GM06990 (cell line): ENCODE measurements around the gene KDM3B.
A peak's percentile ranks its signal among the peaks of the same experiment; 100 is the strongest.

Source experiments
- DNase-seq: peaks from one replicate; pipeline ENCODE4 v3.0.0-alpha.2; 2011; ENCODE audit not compliant: insufficient read length; ENCODE audit errors: extremely low read depth
- H3K27me3 ChIP-seq: replicated peaks from 2 replicates; pipeline ENCODE4 v1.6.0; 2011; ENCODE audit warnings: low read length; ENCODE audit not compliant: control insufficient read depth, insufficient read depth
- H3K36me3 ChIP-seq: 2 replicates; pipeline ENCODE4 v1.5.1; 2011; ENCODE audit warnings: low read length; ENCODE audit not compliant: control insufficient read depth, insufficient read depth
- H3K4me3 ChIP-seq: replicated peaks from 2 replicates; pipeline ENCODE4 v1.5.1; 2011; ENCODE audit warnings: low read depth, mild to moderate bottlenecking, control low read depth, low read length
- TF ChIP-seq, protein P1 (sequence below): IDR thresholded peaks from 2 replicates; pipeline ENCODE4 v1.5.1; 2011; ENCODE audit warnings: low read length, control low read depth, mild to moderate bottlenecking, inconsistent platforms; ENCODE audit not compliant: insufficient read depth, poor library complexity, severe bottlenecking

Gene KDM3B

DNA sequence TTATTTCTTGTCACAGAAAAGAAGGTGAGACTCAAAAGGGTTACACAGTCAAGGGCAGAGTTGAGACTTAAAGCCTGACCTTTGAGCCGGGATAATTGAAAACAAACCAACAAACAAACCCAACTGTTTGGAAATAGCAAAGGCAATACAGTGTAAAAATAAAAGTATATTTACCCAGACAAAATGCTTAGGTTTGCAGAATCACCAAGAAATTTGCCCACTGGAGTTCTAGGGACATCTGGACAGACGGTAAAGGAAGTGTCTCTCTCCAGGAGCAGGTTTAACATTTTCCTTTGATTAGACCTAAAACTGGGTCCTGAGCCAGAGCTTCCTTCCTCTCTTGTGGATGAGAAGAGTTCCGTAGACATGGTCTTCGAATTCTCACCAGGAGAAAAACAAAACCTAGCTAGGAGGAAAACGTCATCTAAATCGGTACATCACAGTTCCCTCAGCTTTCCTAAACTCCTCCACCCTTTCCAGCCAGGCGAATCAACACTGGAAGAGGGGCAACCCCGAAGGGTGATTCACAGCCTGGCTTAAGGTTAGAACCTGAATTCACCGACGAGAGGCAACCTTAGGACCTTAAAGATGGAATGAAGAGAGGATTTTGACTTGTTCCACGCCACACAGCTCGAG lies 21.6 kb upstream of the KDM3B start:
- no peak for DNase-seq
- Histone ChIP-seq H3K27me3 (no peaks in the 10 kb centered on the region), H3K4me3 (peak overlapping the region; percentile 88), H3K36me3 (no peaks in the 10 kb centered on the region; the same call in 1 of the 2 replicates)
- TF ChIP-seq, protein P1, sequence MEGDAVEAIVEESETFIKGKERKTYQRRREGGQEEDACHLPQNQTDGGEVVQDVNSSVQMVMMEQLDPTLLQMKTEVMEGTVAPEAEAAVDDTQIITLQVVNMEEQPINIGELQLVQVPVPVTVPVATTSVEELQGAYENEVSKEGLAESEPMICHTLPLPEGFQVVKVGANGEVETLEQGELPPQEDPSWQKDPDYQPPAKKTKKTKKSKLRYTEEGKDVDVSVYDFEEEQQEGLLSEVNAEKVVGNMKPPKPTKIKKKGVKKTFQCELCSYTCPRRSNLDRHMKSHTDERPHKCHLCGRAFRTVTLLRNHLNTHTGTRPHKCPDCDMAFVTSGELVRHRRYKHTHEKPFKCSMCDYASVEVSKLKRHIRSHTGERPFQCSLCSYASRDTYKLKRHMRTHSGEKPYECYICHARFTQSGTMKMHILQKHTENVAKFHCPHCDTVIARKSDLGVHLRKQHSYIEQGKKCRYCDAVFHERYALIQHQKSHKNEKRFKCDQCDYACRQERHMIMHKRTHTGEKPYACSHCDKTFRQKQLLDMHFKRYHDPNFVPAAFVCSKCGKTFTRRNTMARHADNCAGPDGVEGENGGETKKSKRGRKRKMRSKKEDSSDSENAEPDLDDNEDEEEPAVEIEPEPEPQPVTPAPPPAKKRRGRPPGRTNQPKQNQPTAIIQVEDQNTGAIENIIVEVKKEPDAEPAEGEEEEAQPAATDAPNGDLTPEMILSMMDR, result no peak

DNA sequence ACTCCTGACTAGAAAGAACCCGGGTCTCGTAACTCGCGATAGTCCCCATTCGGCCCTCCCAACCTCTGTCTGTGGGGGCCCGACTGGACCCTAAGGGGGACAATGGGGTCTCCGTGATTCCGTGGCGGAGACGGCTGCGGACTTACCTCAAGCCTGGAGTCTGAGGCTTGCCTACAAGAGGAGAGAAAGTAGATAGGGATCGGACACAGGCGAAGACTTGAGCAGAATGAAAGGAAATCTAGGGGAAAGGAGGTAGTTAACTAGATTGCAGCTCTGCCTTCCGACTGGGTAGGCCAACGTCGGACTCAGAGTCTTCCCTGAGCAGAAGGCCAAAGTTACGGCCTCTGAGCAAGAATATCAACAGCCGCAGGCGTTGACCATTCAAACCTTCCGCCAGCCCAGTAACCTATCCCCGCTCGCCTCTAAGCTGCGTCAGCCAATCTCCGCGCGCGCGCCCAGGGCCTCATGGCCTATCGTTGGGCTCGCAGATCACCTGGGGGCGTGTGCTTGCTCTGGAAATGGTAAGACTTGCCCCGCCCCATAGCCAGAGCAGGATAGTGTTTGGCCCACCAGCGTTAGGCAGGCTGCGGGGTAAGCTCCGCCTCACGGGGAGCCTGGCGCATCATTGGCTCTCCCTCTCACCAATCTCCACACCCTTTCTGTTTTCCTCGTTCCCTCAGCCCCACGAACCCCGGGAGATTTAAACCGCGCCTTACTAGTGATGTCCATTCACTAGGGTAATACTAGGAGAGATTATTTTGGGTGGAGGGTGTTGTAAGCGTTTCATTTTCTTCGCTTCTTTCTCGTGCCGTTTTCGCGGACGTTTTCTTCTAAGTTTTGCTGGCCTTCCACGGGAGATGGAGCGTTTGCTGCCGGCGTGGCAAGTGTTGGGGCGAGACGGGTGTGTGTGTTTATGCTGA lies 20.8 kb upstream of the KDM3B start, which contains the start of gene CDC25C:
TSS of gene CDC25C (minus strand) at position 356 of the 920 bp plus-strand sequence. CDS start 624 bp downstream, outside the sequence.
- TF ChIP-seq, protein P1, result no peak
- H3K27me3 ChIP-seq, result no peaks in the 10 kb centered on the region

DNA sequence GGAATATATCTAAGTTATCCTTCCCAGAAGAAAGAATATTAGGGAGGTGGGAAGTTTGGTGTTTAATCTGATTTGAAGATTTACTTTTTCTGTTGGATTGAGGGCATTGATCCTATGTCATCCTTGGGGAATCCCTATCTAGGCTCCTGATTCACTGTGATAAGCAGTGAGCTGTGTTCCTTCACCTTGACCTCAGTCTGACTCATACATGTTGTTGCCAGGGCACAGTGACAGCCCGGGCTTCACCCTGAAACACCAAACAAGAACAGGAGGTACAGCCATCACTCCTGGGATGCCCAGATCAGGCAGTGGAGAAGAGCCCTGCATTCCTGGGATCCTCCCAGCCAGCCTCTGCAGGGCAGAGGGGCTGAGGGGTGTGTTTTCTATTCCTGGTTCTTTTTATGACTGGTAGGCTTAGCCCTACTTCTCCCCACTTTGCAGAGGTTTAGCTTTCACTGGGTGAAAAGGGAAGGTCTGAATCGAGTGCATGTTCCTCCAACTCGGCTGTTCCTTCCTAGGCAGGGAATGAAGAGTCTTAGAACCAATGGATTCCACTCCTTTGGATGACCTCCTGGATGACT lies 17.5 kb upstream of the KDM3B start:
- H3K27me3 ChIP-seq, result no peaks in the 10 kb centered on the region
- H3K4me3 ChIP-seq, result no peak overlapping the region
- TF ChIP-seq, protein P1, result no peak
- no peak for DNase-seq
- H3K36me3 ChIP-seq, result no peaks in the 10 kb centered on the region

More for the DNA sequence above, 20.8 kb upstream of the KDM3B start, which contains the start of gene CDC25C:
- Histone ChIP-seq H3K36me3 (no peaks in the 10 kb centered on the region; the same call in 1 of the 2 replicates), H3K4me3 (peak within 1 kb of the TSS; percentile 88)
- DNase-seq, result peak; percentile 97

DNA sequence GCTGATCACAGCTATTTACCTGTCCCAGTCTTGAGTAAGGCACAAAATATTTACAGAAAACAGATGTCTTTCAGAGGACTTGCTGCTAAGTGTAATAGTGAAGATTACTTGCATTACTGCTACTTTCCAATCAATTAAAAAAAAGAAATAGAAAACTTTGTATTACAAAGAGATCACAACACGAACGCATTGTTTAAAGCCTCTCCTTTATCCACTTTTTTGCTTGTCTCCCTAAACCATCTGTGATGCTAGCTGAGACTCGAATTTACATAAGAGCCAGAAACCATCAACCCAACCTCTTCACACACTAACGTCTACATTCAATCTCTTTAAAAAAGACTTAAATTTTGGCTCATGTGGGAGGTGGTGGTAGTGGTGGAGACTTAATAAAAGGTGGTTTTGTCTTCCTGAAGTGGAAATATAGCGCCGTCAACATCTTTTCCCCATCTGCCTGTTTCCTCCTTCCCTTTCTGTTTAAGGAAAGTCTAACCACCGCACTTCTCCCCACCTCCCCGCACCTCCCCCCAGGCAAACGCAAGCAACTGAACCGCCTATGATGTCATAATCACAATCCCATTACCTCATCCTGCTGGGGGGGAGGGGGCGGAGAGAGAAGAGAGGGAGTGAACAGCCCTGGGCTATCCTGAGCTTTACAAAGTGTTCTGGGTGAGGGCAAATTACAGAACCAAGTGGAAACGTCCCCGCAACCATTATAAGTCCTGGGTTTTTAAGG lies 15.4 kb upstream of the KDM3B start:
- TF ChIP-seq, protein P1, result no peak
- Histone ChIP-seq H3K4me3 (peak overlapping the region; percentile 89), H3K36me3 (peaks cover 10% of the 10 kb centered on the region), H3K27me3 (no peaks in the 10 kb centered on the region)
- DNase-seq, result no peak

DNA sequence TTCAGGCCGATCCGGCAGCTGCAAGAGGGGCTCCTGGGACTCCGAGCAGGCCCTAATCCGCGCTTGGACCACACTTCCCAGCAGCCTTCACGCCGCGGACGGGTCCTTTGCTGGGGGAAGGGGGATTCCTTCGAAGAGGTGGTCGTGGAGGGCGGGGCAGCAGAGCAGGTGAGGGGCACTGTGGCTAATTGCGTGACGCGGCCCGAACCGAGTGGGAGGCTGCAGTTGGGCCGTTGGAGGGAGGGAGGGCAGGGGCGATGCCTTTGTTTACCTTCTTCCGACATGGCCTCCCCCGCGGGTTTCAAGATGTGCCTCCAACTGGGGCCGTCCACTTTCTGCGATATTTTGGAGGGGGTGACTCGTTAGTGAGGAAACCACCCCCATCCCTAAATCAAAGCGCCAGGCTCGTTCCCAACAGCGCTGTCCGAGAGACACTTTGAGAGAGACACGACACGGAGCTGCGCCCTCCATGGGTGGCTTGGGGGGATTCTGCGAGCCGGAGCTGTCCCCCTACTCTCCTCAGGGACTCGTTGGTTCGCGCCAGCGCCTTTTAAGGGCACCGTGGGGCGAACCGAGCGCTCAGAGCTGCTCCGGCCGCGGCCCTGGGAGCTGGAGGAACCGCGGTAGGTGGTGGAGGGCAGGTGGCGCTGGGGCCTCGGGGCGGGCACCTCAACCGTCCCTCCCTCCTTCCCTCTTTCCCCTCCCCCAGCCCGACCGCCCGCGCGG lies 14.6 kb upstream of the KDM3B start, which contains the start of gene FAM53C:
TSS of gene FAM53C (plus strand) at position 582 of the 726 bp plus-strand sequence. CDS start 3,070 bp downstream, outside the sequence.
- Histone ChIP-seq H3K4me3 (peak within 1 kb of the TSS; percentile 89), H3K27me3 (no peaks in the 10 kb centered on the region), H3K36me3 (peaks cover 10% of the 10 kb centered on the region)
- DNase-seq, result peak; percentile 98
- TF ChIP-seq, protein P1, result no peak
